ENCODE data around the gene TWSG1.
"Not testable (repeated sequence)": the region's sequence is repeated elsewhere in the genome, so short reads cannot be mapped to it uniquely, and the experiment has no call there.

Gene TWSG1

GRCh38 chr18:9400197-9400596 is 65.6 kb downstream of the TWSG1 start:
- DNase-seq: no peak

- no peak for DNase-seq
Observed at GRCh38 chr18:9401176-9401575, 66.6 kb downstream of the TWSG1 start.

- DNase-seq: not testable (repeated sequence)
Observed at GRCh38 chr18:9402358-9403007, 67.9 kb downstream of the TWSG1 start.

GRCh38 chr18:9403795-9404564 is 69.4 kb downstream of the TWSG1 start:
- DNase-seq: no peak

- DNase-seq: no peak
Observed at GRCh38 chr18:9404565-9405060, 70.0 kb downstream of the TWSG1 start.

GRCh38 chr18:9405130-9405529 is 70.6 kb downstream of the TWSG1 start:
- DNase-seq: no peak

- no peak for DNase-seq
Observed at GRCh38 chr18:9405977-9406376, 71.4 kb downstream of the TWSG1 start.

GRCh38 chr18:9410515-9410914 is 75.9 kb downstream of the TWSG1 start:
- no peak for DNase-seq

- DNase-seq: no peak
Observed at GRCh38 chr18:9413576-9413975, 79.0 kb downstream of the TWSG1 start.

GRCh38 chr18:9416563-9417072 is 82.0 kb downstream of the TWSG1 start:
- no peak for DNase-seq

GRCh38 chr18:9417073-9417851 is 82.7 kb downstream of the TWSG1 start:
- no peak for DNase-seq

- DNase-seq: no peak
Observed at GRCh38 chr18:9418047-9418690, 83.6 kb downstream of the TWSG1 start.

- DNase-seq: no peak
Observed at GRCh38 chr18:9419956-9420631, 85.5 kb downstream of the TWSG1 start.

- DNase-seq: no peak
Observed at GRCh38 chr18:9421096-9421900, 86.7 kb downstream of the TWSG1 start.

GRCh38 chr18:9421901-9422327 is 87.3 kb downstream of the TWSG1 start:
- DNase-seq: no peak

- DNase-seq: no peak
Observed at GRCh38 chr18:9422816-9423519, 88.4 kb downstream of the TWSG1 start.

GRCh38 chr18:9423648-9424047 is 89.1 kb downstream of the TWSG1 start:
- DNase-seq: not testable (repeated sequence)

- DNase-seq: not testable (repeated sequence)
Observed at GRCh38 chr18:9424235-9424634, 89.7 kb downstream of the TWSG1 start.

GRCh38 chr18:9426753-9427152 is 92.2 kb downstream of the TWSG1 start:
- DNase-seq: no peak

- no peak for DNase-seq
Observed at GRCh38 chr18:9428301-9428706, 93.7 kb downstream of the TWSG1 start.
